Stimulated activated CD4-positive, alpha-beta T cell treated with anti-CD3 and anti-CD28 coated beads, Interleukin-12 subunit alpha, Interleukin-12 subunit beta, amount 100 ng/mL, for 4 hours (primary cell): ENCODE results near the gene RAD51B.
"Not testable (repeated sequence)": the region's sequence is repeated elsewhere in the genome, so short reads cannot be mapped to it uniquely, and the experiment has no call there.

Experiments
- DNase-seq: peaks from one replicate; pipeline ENCODE4 v3.0.0-alpha.2; 2020

RAD51B gene

DNA sequence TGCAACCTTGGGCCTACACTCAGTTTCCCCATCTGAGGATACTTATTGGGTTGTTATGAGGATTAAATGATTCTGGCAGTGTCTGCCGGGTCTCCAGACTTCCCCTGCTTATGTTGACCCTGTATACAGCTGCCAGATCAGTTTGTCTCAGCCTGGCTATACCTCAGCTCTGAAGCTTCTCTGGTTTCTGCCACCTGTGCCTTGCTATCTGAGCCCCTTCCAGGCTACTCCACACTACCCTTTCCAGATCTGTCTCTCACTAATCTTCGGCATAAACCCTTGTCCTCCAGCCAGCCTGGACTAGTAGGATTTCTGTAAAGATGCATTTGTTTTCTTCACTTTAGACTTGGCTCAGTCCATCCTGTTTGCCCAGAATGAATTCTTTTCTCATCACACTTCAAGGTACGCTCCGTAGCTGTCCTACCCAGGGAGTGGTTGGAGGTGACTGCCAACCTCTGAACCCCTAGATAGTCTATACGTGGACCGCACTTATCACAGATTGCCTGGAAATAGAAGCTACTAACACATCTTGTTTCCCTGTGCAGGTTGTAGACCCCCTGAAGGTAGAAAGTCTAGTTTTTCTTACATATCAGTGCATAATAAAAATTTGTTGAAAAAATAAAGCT, 422.4 kb downstream of the RAD51B start:
- no peak for DNase-seq

DNA sequence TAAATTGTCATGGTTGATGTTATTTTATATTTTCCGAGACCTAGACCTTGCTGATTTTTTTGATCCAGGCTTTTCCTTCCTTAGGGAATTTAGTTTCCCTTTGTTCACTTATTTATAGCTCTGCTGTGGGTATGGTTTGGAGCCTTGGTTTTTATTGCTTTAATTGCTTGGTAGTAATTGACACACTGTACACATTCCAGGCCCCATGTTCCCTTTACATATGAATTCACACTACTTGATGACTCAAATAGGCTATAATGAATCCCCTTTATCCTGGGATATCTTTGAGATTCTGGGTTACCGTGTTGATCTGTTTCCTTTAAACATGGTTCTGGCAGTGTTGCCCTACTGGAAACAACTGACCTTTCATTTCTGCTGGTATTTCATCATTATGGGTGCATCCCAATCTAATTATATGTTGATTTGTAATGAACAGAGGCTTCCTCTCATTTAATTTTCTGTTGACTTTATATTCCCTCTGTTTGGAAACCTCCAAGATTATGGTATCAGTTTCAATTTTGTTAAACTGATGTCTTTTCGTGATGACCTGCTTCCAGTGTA, 424.0 kb downstream of the RAD51B start:
- no peak for DNase-seq

DNA sequence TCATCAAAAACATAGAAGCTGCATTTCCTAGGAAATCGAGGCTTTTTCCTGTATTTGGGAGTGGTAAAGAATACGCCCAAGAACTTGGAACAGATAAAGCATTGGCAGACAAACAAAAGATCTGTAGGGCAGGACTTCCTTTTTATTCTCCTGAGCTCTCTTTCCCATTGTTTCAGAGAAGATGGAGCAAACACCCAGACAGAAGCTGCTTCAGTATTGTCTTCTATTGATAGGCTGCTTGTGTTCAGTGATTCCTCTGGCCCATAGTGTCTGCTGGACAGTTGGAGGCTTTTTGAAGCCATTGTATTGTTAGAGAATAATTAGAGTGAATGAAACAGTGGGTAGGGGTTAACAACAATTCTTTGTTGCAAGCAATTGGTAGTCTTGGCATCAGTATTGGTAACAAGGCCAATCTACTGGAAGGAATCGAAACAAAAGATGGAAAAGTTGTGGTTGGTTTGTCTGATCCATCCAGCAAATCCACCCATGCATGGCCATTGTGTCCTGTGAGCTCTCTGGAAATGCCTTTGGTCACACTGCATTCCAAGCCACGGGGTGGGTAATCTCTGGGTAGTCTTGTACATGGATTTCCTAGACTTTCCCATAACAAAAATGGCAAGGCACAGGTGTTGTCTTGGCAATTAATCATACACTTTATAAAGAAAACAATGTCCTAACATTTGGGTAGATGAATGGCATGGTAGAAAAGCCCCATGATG, 424.8 kb downstream of the RAD51B start:
- DNase-seq: no peak

DNA sequence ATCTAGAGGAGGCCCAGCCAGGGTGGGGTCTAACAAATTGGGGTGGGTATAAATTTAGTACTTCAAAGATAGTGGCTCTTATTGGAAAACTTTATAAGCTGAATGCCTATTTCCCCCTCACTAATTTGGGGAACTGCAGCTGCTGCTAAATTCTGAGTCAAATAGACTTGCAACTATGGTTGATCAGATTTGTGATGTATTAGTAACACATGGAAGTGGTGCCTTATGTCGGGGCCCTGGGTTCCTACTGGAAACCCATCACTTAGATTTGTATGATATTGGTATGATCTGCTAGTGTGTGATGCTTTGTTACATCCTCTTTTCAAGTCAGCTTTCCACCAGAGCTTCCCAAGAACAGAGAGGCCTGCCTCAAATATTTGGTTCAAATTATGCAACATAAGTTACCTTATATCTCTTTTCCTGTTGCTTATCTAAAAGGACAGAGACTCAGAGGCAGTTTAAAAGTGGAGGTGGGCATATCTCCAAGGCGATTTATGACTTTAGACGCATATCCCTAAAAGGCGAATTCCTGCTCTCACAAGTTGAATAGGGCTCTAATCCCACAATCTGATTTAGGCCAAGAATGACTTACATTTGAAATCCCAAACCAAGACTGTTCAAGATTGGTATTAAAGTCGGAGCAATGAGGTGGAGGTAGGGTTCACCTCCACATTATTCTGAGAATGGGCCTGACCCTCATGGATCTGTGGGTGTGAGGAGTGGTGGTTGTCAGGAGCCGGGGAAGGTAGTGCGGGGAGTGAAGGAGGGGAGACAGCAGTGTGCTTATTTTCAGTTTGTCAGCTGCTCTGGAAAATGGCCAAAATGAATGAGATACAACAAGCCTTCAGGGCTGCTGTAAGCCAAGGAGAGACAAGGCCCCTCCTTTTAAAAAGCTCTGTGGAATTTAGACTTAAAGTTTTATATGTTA, 425.8 kb downstream of the RAD51B start:
- no peak for DNase-seq

DNA sequence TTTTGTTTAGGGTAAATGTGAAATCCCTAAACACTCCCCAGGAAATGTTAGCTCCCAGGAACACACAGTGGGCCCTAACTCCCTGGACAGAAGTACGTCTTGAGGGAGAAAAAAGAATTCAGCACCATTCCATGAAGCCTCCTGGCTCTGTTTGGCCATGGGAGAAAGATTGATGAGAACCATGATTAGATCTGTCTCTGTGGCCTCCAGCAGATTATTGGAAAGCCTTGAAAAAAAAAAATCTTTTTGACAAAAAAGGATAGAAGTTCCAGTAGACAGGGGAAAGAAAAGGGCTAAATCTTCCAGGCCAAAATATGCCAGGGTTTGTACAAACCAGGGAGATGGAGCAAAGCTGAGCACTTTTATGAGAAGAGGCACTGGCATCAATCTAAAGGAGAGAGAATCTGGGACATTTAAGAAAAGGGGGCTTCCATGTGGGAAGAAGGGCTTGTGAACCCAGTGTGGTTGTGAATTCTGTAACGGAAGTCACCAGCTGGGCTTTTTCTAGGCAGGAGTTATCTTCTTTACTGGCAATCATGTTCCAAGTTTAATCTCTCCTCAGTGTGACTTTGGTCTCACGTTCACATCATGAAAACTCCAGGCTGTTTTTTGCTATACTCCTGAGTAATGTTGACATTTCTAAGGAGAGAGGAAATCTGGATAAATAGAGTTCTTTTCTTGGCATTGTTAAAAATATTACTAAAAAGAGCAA, 426.7 kb downstream of the RAD51B start:
- no peak for DNase-seq

DNA sequence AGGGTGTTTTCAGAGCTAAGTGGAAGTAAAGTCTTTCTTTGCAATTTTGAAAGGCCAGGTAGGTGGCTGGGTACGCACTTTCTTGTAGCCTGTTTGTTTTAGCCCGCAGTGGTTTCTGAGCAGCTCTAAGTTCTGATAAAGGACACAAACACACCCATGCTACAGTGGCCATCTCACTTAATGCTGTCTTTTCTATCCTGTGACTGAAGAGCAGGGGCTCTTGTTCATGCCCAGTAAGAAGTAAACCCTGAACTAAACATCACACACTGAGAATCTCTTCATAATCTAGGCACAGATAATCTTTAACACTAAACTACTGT, 427.2 kb downstream of the RAD51B start:
- no peak for DNase-seq

DNA sequence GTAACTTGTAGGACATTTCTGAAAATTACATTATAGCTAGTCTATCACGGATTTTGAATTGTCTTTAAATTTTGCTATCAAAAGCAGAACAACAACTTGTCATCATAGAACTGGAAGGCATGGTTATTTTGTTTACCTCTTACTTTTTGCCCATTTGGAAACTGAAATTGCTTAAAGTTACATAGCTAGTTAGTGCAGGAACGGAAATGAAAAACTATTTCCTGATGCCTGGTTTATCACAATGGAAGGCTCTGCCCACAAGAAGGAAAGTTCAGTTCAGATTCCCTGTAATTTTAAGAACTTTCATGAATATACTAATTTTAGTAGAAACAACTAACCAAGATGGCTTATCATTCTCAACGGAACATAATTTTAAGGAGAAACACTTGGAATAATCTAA, 427.7 kb downstream of the RAD51B start:
- no peak for DNase-seq

DNA sequence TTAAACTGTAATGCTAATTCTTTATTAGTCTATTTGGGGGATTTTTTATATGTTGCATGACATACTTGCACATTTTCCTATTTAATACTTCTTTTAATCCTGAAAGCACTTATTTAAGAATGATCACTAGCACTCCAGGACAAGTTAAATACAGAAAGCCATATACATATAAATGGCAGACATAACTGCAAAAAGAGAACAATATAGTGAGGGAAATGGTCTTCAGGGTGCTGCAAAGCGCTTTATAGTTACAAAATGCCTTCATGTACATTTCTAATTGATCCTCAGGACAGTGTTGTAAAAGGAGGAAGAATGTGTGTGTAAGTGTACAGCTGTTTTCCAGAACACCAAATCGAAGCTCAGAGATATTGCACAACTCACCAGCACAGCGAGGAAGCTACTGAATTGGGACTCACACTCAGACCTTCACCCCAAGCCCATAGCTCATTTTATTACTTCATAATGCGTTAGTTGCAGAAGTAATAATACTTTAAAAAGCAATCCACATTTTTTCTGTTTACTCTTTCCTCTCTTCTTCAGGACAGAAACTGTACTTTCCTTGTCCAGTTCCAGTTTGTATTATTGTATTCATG, 428.2 kb downstream of the RAD51B start:
- no peak for DNase-seq

DNA sequence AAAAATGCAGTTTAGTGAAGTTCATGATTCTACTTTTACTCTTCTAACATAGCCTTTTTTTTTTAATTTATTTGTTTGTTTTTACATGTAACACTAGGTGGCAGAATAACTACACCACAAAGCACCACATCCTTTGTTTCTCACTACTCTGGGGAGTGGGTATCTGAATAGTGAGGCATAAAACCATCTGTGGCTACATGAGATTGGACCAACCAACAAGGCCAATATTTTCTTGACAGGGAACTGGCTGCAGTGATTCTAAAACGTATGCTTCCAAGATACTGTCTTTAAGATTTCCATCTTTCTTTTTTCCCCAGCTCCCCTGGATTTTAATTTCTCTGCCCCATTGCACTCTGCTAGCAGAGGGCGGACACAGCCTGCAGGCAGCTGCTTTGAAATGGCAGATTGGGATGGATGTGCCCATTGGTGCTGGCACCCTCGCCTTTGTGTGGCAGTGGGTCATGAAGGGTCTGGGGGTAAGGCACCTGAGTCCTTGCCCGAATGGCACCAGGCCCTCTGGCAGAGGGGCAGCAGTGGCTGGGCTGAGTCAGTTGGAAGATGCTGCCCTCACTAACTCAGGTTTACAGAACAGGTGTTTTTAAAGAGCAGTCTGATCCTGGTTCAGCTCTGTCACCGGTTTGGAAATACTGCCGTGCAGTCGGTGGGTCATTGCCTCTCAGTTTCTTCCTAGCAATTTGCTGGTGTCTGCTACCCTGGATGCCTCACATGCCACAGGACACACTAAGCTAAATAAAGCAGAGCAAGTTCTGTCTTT, 429.1 kb downstream of the RAD51B start:
- no peak for DNase-seq

DNA sequence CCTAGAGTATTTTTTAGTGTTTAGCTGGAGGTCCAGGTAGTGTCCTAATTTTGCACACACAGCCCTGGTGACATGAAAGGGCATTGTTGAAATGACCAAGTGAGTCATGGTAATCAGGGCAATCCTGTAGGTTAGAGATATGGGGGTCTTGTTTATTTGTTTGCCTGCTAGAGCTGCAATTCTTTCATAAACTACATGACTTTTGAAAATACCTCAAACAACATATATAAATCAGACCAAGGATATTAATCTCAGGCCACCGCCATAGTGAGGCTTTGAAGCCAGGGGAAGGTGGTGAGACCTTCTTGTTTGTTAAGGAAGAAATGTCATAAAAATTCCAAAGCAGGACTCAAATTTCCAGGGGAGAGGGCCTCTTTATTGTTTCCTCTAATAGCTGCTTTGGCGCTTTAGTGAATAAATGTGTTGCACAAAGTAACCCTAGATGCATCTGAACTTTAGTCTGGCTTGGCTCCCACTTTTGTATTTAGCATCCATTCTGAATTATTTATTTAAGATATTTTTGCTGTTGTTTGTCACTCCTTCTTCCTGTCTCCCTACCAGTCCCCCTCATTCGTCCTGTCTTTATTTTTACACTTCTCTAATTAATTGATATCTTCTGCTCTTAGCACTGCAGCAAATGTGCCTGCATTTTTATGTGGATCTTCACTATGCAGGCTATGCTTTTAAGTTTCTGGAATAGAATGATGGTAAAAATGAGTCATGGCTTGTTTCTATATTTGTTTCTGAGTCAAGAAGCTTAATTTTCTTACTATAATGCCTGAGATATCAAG, 430.3 kb downstream of the RAD51B start:
- DNase-seq: no peak

DNA sequence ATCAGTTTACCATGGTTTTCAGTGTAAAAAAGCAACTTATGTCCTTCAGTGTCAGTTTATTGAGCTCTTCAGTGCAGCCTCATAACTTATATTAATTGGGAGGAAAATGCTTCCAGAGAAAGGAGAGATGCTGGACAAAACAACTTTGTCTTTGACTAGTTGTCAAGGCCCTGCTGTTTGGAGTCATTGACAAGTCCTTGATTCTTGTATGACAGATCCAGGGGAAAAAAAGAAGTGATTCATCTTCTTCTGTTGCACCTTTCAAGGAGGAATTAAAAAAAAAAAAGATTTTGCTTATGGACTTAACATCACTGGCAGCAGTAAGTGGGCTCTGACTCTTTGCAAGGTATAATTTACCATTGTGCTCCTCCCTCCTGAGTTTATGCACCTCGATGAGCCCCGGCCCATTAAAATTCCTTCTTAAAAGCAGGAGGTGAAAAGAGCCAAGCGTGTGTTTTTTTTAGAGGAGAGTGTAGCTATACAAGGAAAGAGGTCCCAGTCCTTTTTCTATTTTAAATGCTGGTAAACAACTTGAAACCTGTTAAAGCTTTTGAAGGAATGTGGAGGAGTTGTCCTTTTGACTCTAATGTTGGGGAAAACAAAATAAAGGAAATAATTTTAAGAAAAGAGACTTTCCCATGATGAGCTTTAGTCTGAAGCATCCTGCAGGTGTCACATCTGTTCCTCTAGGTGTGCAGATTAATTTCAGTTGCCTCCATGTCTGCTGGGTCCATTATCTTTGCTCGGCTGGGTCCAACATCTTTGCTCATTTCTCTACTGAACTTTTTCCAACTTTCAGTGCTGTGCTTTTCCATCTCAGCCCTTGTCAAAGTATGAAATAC, 431.6 kb downstream of the RAD51B start:
- no peak for DNase-seq

DNA sequence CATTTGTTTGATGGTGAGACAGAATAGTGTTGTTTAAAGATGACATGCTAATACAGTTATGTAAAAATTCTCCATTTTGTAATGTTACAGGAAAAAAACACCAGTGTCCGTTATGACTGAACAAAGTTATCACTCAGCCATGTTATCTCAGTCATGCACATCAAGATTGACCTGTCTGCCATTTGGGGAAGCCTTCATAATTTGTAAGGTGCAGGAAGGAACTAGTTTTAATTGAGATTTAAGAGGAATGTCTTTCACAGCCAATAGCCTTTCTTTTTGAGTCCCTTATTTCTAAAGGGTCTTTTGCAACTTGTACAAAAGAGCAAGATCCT, 432.2 kb downstream of the RAD51B start:
- DNase-seq: no peak

DNA sequence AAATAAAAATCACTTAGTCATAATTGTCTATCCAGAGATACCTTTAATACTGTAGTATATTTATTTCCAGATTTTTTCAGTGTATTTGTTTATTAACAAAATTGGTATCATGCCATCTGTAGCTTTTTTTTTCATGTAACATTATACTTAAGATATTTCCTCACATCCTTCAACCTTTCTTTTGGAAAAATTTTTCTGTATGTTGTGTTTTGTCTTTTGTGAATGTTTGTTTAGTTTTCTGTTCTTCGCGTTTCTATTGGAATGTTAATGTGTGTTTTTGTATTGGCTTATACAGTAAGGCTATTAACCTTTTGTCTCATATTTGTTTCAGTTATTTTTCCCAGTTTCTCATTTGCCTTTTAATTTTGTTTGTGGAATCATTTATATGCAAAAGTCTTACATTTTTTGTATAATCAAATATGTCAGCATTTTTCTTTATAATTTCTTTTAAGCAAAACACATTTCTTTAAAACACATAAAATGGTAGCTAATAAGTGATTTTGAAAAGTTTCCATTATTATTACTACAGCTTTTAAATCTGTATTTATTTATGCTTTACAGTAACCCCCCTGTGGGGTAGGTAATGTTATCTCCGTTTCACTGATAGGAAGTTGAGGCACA, 433.7 kb downstream of the RAD51B start:
- DNase-seq: no peak

DNA sequence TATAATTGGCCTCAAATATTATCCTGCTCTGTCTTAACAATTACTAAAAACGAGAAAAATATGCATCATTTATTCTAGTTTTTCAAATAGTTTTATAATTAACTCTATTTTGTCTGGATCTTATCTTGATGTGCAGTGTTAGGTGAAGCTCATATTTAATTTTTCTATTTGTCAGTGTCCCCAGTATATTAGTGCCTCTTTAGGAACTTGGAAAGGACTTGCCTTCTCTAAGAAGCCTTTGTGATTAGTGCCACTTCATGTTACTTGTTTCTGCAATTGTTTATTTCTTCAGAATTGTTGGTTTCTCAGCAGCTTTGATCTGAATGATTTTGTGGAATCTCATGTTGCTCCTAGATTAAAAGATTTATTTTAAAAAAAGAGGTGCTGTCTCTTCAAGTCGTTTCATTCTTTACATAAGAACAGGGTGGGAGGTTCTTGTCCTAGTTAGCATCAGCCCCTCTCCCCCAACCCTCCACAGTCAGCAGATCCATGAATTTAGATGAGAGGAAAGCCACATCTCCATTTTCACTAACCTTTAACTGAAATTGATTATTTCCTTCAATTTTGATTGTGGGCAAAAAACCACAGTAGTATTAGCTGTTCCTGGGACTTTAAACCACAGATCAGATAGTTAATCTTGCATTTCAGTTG, 434.4 kb downstream of the RAD51B start:
- DNase-seq: no peak

DNA sequence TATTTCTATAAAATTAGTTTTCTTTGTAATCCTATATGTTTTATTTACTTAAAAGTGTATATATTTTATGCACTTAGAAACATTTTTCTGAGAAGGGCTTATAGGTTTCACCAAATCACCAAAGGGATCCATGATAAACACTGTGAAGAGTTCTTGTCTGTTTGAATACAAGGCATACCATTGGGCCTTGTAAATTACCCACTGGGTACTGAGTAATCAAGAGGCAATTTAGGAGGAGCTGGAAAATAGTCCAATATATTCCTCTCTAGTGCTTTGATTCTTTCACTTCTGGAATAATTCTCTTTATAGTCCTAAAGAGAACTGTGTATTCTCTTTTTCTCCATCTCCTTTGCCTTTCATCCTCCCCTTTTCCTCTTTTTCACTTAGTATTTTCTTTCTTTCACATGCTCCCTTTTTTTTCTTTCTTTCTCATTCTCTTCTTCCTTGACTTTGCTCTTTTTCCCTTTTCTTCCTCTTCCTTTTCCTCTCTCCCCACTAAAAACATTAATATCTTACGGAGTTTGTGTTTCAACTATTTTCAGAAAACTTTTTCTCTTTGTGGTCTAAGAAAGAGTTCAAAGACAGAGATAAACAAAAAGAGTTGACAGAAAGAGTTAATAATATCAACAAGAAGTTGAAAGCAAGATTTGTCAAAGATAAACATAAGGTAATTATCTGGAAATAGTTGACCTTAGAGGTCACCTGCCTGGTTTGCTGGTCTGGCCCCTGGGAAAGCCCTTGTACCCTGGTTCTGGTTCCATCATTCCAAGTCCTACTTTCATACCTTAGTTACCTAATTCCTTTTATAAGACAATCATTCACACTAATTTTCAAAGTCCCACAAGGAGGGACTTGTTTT, 435.3 kb downstream of the RAD51B start:
- DNase-seq: no peak

DNA sequence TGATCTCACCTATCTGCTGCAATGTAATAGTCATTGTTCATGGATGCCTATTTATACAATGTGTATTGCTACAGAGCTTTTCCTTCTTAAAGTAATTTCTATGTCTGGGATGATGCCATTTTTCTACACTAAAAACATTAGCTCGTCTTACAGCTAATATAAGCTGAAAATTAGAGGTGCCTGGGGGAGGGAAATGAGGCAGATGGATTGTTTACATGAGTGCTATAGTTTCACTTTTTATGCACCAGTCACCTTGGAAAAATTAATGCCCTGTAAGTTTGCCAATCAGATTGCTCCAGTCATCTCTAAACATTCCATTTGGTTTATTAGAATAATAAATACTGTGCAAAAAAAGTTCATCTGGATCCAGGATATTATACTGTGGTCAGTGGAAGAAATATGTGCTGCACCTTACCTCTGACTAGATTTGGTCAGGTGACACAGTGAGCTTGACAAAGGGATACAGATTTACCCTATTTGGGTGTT, 436.2 kb downstream of the RAD51B start:
- no peak for DNase-seq

DNA sequence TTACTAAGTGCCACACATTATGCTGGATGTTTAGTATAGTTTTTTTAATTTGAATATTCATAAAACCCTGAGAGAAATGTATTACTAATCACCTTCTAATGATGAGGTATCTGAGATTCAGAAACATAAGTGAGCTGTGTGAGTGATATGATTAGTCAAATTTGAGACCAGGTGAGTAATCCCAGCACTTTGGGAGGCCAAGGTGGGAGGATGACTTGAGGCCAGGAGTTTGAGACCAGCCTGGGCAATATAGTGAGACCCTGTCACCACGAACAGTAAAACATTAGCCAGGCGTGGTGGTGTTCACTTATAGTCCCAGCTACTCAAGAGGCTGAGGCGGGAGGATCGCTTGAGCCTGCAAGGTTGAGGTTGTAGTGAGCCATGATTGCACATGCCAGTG, 438.4 kb downstream of the RAD51B start:
- DNase-seq: no peak

DNA sequence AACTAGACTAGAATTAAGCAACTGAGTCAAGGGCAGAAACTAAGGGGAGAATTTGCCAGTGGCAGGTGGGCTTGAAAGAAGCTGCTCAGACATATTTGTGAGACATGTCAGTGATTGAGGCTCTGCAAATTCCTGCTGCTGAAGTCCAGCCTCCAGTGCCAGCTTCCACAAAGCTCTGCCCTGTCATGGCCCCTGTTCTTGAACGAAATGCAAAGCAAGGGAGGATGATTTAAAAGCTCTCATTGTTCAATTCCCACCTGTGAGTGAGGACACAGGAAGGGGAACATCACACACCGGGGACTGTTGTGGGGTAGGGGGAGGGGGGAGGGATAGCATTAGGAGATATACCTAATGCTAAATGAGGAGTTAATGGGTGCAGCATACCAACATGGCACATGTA, 439.4 kb downstream of the RAD51B start:
- DNase-seq: not testable (repeated sequence)
